Neural cell (in vitro differentiated cells): ENCODE data around the gene ZNF672.

Experiments used
- EP300 ChIP-seq: fragments of 450-650 bp; conservative IDR thresholded peaks from 2 replicates; pipeline ENCODE4 v1.6.1; 2014; ENCODE audit warnings: antibody characterized with exemption, mild to moderate bottlenecking, moderate library complexity; ENCODE audit not compliant: poor library complexity, severe bottlenecking
- EZH2 ChIP-seq: fragments of 200-600, 300-800 bp; shearing (Covaris generic), sonication (generic); IDR thresholded peaks from 2 replicates; pipeline ENCODE4 v1.6.1; 2014; ENCODE audit warnings: antibody characterized with exemption, low read length, borderline replicate concordance, mild to moderate bottlenecking; ENCODE audit not compliant: insufficient read depth, poor library complexity, severe bottlenecking
- MXI1 ChIP-seq: fragments of 450-650 bp; conservative IDR thresholded peaks from 2 replicates; pipeline ENCODE4 v1.6.1; 2014; ENCODE audit warnings: antibody characterized with exemption, mild to moderate bottlenecking; ENCODE audit not compliant: poor library complexity, severe bottlenecking
- POLR2AphosphoS5 ChIP-seq: IDR thresholded peaks from 2 replicates; pipeline ENCODE4 v1.6.1; 2012
- RAD21 ChIP-seq: fragments of 450-650 bp; conservative IDR thresholded peaks from 2 replicates; pipeline ENCODE4 v1.6.1; 2014; ENCODE audit warnings: antibody characterized with exemption, mild to moderate bottlenecking, moderate library complexity
- REST ChIP-seq: IDR thresholded peaks from 2 replicates; pipeline ENCODE4 v1.6.1; 2012; ENCODE audit warnings: borderline replicate concordance
- TAF1 ChIP-seq: IDR thresholded peaks from 2 replicates; pipeline ENCODE4 v1.6.1; 2012; ENCODE audit warnings: low read depth
- TF ChIP-seq, protein P1 (sequence below): fragments of 450-650 bp; IDR thresholded peaks from 2 replicates; pipeline ENCODE4 v1.5.1; 2014; ENCODE audit warnings: antibody characterized with exemption, mild to moderate bottlenecking, moderate library complexity; ENCODE audit not compliant: poor library complexity, severe bottlenecking

DNA sequence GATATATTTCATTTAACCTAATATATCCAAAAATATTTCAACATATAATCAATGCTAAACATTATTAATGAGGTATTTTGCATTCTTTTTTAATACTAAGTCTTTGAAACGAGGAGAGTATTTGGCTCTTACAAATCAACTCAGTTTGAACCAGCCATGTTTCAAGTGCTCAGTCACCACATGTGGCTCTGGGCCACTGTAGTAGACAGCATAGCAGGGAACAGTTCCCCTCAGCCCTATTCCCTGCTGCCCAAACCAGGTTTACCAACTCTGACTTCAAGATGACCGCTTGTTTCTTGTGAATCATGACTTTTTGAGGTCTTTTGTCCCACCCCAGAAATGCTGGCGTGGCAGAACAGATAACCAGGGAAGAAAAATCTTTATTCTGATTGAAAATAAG is 5.7 kb downstream of the ZNF672 start:
- TF ChIP-seq, protein P1, sequence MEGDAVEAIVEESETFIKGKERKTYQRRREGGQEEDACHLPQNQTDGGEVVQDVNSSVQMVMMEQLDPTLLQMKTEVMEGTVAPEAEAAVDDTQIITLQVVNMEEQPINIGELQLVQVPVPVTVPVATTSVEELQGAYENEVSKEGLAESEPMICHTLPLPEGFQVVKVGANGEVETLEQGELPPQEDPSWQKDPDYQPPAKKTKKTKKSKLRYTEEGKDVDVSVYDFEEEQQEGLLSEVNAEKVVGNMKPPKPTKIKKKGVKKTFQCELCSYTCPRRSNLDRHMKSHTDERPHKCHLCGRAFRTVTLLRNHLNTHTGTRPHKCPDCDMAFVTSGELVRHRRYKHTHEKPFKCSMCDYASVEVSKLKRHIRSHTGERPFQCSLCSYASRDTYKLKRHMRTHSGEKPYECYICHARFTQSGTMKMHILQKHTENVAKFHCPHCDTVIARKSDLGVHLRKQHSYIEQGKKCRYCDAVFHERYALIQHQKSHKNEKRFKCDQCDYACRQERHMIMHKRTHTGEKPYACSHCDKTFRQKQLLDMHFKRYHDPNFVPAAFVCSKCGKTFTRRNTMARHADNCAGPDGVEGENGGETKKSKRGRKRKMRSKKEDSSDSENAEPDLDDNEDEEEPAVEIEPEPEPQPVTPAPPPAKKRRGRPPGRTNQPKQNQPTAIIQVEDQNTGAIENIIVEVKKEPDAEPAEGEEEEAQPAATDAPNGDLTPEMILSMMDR, result no peak
- TF ChIP-seq EZH2, result no peak
- no peak for TF ChIP-seq MXI1
- TF ChIP-seq POLR2AphosphoS5, result no peak
- TF ChIP-seq EP300, result no peak
- no peak for TF ChIP-seq REST
- no peak for TF ChIP-seq TAF1
- TF ChIP-seq RAD21, result no peak
